Ramos (cell line): ENCODE results near the gene ZFYVE28.

ENCODE experiments used
- in situ Hi-C: fragments of 300-500 bp; cut with MboI; formaldehyde crosslinking; loops from one replicate; pipeline ENCODE4 v1.14.3; 2022; ENCODE audit warnings: low sequenced_read_pairs; ENCODE audit not compliant: unreplicated experiment

ZFYVE28 gene

GRCh38 chr4:2255501-2256155, 162.8 kb downstream of the ZFYVE28 start:
- in situ Hi-C loops = no loop called here

GRCh38 chr4:2254665-2255500, 163.6 kb downstream of the ZFYVE28 start:
- in situ Hi-C loops = no loop called here

DNA sequence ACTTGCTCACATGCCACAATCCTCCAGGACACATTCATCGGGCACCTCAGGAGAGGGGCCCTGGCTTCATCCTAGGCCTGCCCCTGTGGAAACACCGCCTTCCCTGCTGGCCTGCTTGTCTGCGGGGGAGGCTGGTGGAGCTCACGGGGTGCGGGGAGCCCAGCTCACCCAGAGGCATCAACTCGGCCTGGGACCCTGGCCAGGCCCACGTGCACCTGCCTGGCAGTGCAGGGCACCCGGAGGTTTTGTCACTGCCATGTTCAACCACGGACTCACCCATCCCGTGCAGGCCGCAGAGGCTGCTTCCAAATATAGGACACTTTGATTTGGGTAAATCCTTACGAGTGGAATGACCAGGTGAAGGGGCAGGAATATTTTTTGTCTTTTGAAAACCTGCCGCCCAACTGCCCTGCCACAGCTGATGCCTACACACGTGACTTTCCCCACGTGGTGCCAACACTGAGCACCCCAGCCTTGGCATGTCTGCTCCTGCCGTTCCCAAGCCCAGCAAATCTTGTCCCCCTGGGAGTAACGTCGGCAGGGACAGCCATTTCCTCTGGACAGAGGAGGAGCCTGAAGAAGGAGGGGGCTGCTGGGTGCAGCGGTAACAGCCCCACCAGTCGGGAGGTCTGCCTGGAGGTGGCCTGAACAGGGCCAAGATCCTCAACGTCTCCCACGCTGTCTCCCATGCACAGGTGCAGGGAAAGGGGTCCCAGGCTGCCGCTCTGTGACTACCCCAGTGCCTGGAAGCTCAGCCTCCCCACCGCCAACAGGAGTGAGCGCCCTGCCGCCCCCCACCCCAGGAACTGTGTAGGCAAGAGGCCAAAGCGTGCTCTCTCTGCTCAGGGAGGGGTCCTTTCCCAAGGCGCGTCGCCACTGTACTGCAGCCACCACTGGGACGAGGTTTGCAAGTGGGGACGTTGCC, 165.0 kb downstream of the ZFYVE28 start:
- in situ Hi-C loops = no loop called here

- in situ Hi-C loops = no loop called here
Measured at GRCh38 chr4:2252530-2253091, 165.8 kb downstream of the ZFYVE28 start.

DNA sequence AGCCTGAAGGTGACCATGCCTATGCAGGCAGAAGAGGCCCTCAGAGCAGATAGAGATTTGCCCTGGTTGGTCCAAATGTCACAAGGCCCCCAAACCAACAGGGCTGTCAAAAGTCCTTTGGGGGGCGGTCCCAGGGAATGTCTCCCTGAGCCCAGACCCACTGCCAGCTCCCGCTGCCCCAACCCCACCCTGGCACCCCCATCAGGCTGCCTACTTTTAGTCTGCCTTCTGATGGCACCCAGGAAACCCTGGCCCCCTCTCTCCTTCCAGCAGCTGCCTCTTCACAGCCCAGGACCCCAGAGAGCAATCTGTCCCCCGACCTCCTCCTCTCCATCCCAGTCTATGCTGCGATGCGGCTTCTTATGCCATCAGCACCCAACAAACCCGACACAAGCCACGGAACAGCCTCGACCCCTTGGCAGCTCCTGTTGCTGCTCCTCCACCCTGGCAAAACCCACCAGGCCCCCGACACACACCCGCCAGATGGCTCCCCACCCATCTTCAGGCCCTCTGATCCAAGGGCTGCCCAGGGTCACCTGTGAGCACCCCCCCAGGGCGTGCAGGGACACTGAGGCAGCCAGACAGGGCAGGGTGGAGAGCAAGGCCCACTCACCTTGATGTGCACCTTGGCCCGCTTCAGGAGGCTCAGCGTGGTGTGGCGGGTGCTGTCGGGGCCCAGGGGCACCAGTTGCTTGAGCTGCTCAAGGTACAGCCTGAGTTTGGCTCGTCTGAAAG, 166.5 kb downstream of the ZFYVE28 start:
- in situ Hi-C loops = no loop called here

- in situ Hi-C loops = no loop called here
Measured at GRCh38 chr4:2251073-2251794, 167.2 kb downstream of the ZFYVE28 start.

DNA sequence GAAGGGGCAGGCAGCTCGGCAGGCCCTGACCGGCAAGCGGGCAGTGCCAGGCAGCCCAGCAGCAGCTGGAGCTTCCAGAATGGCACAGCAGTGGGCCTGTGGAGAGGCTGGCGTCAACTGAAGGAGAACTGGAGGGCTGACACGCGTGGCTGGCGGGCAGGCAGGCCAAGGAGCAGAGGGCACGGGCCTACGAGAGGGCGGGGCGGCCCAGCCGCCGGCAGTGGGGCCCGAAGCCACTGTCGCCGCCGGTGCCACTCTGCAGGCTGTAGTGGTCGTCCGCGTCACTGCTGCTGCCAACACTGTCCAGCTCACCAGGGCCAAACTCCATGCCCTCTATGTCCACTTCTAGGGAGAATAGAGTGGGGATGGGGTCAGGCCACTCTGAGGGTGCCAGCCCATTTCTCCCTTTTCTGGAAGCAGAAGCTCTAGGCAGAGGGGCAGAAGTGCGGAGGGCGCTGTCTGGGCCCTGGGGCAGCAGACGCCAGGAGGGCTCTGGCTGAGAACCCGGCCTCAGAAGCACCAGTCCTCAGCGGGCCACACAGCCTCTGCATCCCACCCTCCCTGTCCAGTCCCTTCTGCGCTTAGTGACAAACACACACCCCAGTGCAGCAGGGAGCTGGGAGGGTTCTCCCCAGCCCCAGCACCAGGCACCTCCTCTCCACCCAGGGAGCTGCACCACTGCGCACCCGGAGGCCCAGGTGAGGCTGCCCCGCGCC, 167.9 kb downstream of the ZFYVE28 start:
- in situ Hi-C loops = no loop called here

DNA sequence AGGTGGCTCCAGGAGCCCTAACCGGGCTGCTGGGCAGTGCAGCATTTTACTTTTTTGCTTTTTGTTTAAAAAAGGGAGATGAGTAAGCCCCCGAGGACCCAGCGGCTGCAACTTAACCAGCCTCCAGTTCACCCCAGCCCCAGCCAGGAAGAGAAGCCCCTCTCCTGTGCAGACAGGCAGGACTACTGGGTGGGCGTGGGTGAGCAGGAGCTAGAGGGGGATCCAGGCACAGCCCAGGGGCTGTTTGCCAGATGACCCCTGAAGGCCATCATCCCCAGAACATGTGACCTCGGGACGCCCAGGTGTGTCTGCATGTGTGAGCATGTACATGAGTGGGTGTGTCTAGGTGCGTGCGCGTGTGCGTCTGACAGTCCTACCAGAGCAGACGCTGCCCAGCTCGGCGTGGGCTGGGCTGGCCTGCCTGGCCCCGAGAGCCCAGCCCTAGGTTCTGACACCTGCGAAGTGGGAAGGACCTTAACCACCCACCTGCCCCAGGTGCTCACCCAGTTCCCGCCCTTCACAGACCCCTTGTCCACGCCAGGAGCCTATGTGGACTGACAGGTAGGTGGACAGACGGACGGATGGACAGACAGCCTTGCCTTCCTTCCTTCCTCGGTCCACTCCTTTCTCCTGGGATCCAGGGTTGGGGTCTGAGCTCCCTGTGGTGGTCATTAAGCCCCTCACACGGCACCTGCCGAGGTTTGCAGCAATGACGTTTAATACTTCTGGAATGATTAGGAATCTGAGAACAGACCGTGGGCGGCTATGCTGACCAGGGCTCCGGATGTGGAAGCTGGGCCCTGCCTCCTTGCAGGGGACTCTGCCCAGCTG, 168.7 kb downstream of the ZFYVE28 start:
- in situ Hi-C loops = no loop called here

DNA sequence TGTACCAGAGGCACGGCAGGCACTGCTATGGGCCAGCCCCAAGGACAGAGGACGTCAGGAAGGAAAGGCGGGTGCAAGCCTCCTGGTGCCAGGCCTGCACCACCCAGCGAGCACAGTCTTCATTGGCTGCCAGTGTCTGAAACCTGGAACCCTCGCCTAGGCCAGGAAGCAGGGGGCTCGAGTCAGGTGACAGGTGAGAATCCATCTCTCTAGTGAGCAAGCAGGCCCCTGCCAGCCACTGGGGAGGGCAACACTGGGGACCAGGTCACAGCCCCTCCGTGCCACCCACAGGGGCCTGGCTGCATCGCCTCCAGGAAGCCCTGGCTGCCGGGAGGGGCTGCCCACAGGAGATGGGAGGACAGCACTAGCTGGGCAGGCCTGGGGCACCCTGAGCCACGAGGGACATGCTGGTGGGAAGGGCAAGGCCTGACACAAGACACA, 169.6 kb downstream of the ZFYVE28 start:
- in situ Hi-C loops = no loop called here

DNA sequence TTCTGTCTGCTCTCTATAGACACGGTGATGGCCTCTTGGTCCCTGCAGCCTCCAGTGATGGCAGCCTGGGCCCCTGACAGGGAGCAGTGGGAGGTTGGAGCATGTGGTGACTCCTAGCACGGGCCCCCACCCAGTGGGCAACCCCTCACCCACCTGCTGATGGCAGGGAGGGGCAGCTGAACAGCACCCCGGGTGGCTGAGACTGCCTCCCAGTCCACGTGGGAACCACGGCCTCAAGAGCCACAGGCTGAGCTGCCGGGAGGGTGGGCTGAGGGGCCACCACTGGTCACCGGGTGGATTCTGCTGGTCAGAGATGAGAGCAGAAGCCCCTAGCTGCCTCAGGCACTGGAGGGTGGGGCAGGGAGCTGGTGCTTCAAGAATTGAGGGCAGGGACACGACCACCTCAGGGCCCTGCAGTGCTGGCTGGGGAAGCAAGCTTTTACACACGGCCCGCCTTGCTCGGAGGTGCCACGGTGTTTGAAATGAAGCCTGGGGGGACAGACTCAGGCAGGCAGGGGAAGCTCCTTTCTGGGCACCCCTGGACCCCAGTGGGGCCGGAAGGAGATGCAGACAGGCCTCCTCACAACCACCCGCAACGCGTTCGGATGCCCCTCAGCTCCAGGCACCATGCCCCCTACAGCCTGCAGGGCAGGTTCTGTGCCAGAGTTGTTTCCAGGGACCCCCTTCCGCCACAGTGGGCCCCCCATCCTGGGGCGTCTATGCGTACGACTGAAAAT, 170.2 kb downstream of the ZFYVE28 start:
- in situ Hi-C loops = no loop called here

DNA sequence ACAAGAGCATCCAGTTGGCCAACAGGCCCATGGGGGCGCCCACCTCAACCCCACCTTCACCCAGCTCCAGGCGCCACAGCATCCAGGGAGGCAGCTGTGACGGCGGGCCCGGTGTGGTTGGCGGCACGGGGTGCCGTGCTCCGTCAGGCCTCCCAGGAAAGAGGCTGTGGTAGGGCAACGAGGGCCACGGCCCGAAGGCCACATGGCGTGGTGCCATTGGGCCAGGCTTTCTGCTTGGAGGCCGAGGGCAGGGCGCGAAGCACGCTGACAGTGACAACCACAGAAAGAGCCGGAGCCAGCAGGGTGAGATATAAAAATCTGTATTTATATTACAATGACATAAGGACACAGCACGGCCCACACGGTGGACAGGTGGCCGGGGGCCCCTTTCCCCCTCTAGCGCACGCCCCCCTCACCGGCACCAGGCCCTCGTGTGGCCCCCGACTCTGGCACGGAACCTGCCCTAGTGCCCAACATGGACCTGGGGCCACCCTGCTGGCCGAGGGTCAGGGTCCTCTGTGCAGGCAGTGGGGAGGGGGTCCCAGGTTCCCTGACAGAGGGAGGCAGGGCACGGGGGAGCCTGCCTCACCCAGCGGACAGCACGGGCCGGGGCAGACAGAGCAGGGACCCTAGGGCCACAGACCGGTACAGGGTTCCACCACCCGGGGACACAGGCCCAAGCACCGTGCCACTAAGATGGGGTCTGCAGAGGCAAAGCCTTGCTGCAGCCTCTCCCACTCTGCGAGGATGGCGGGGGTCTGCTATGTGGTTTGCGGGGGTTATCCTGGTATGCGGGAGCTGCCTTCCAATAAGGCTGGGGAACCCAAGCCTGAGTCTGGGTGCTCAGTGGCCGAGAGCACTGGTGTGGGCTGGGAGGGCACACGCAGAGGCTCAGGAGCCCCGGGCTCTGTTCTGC, 171.1 kb downstream of the ZFYVE28 start:
- in situ Hi-C loops = no loop called here

DNA sequence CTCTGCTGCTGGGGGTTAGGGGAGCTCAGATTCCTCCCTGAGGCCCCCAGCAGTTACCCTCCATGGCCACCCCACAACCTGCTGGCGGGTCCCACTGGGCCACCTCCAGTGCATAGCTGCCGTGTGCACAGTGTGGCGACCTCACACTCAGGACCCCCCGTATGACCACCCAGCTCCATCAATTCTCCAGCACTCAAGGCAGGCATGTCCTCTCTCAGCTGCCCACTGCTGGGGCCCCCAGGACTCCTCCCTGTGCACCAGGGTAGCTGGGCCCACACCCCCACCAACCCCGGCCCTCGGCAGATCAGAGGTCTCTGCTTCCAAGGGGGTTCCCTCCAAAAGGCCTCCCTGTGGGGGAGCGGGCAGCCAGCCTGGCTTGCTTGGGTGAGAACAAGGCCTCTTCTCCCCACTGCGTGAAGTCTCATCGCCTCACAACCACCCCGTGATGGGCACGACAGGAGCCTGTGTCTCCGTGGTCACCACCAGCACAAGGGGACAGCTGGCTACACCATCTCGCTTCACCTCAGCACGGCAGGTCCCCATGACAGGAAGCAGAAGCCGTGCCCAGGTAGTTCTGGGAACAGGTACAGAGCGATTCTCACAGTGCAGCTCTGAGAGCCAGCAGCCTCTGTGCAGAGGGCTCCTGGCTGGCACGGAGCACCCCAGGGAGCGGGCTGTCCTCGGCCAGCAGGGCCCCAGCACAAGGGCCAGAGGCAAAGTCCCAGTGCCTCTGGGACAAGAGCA, 171.9 kb downstream of the ZFYVE28 start:
- in situ Hi-C loops = no loop called here

GRCh38 chr4:2245787-2246275, 172.6 kb downstream of the ZFYVE28 start:
- in situ Hi-C loops = no loop called here

- in situ Hi-C loops = no loop called here
Measured at GRCh38 chr4:2245057-2245786, 173.2 kb downstream of the ZFYVE28 start.
